Lower lobe of right lung (tissue), 2 donors: ENCODE results near the gene ABITRAM. TPM values are rescaled to one million over a fixed set of nuclear protein-coding genes. Genes with fewer than 3 reads are reported as not detected.

ENCODE experiments used
- ATAC-seq, 2 donors: fragments of 200-7000 bp; cut with Tn5 transposase; one replicate each; pipeline ENCODE4 v1.9.1; 2020 to 2022; ENCODE audit warnings: mild to moderate bottlenecking in 2 of 2, moderate library complexity in 2 of 2
- DNase-seq: peaks from one replicate; pipeline ENCODE4 v3.0.0-alpha.2; 2020
- H3K27ac ChIP-seq: fragments of 200-600 bp; one replicate; pipeline ENCODE4 v1.8.0; 2022
- H3K27me3 ChIP-seq: fragments of 200-600 bp; one replicate; pipeline ENCODE4 v1.8.0; 2022; ENCODE audit warnings: low read depth
- H3K36me3 ChIP-seq: fragments of 200-600 bp; one replicate; pipeline ENCODE4 v1.8.0; 2022; ENCODE audit warnings: mild to moderate bottlenecking
- H3K4me1 ChIP-seq: fragments of 200-600 bp; one replicate; pipeline ENCODE4 v1.8.0; 2022
- H3K4me3 ChIP-seq: fragments of 200-600 bp; one replicate; pipeline ENCODE4 v1.8.0; 2022; ENCODE audit warnings: mild to moderate bottlenecking
- H3K9me3 ChIP-seq: fragments of 200-600 bp; one replicate; pipeline ENCODE4 v1.8.0; 2022
- intact Hi-C: fragments of 100-400 bp; cut with DNase I; formaldehyde crosslinking; loops from one replicate; pipeline ENCODE4 v1.11.0; 2022
- total RNA-seq: library from RNA; stranded (reverse); fragmentation: NEBNext Ultra II Directional; extraction: Animal tissue kit (Norgen Biotek cat#: 25700); gene quantifications from one replicate; pipeline ENCODE4 v1.2.1, GENCODE V29; 2021
- TF ChIP-seq, protein P1 (sequence below): fragments of 200-600 bp; IDR thresholded peaks from one replicate; pipeline ENCODE4 v1.8.0; 2022; ENCODE audit warnings: antibody characterized with exemption, mild to moderate bottlenecking
- donor health status: DM: no; HTN: yes; CAD: no; lungs with severe emphysema.

Gene ABITRAM
- total RNA-seq, 1 donor from 2014 or later = 16.5 TPM

- no peak for ATAC-seq
Measured at GRCh38 chr9:108904161-108904560, 30.0 kb upstream of the ABITRAM start.

DNA sequence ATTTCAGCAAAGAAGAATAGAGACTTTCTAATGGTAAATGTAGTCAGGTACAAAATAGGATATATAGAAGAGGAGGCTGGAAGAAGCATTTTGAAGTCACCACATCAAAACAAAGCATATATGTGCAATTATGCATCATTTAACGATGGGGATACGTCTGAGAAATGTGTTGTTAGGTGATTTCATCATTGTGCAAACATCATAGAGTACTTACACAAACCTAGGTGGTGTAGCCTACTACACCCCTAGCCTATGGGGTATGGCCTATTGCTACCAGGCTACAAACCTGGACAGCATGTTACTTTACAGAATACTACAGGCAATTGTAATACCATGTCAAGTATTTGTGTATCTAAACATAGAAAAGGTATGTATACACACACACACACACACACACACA, 28.7 kb upstream of the ABITRAM start:
- H3K9me3 ChIP-seq = no peaks in the 10 kb centered on the region
- no peaks in the 10 kb centered on the region for H3K27me3 ChIP-seq
- intact Hi-C loops = no loop called here
- H3K4me3 ChIP-seq = no peak overlapping the region
- peaks cover 96% of the 10 kb centered on the region for H3K36me3 ChIP-seq
- no peak for DNase-seq
- H3K27ac ChIP-seq = no peak overlapping the region
- ATAC-seq = no peak
- TF ChIP-seq, protein P1, sequence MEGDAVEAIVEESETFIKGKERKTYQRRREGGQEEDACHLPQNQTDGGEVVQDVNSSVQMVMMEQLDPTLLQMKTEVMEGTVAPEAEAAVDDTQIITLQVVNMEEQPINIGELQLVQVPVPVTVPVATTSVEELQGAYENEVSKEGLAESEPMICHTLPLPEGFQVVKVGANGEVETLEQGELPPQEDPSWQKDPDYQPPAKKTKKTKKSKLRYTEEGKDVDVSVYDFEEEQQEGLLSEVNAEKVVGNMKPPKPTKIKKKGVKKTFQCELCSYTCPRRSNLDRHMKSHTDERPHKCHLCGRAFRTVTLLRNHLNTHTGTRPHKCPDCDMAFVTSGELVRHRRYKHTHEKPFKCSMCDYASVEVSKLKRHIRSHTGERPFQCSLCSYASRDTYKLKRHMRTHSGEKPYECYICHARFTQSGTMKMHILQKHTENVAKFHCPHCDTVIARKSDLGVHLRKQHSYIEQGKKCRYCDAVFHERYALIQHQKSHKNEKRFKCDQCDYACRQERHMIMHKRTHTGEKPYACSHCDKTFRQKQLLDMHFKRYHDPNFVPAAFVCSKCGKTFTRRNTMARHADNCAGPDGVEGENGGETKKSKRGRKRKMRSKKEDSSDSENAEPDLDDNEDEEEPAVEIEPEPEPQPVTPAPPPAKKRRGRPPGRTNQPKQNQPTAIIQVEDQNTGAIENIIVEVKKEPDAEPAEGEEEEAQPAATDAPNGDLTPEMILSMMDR = no peak
- H3K4me1 ChIP-seq = no peaks in the 10 kb centered on the region

More at GRCh38 chr9:108904161-108904560, 30.0 kb upstream of the ABITRAM start:
- Histone ChIP-seq H3K4me1 (no peaks in the 10 kb centered on the region), H3K36me3 (peaks cover 96% of the 10 kb centered on the region), H3K27ac (no peak overlapping the region), H3K4me3 (no peak overlapping the region), H3K27me3 (no peaks in the 10 kb centered on the region), H3K9me3 (no peaks in the 10 kb centered on the region)
- no peak for DNase-seq
- intact Hi-C loops = no loop called here
- TF ChIP-seq, protein P1 = no peak

DNA sequence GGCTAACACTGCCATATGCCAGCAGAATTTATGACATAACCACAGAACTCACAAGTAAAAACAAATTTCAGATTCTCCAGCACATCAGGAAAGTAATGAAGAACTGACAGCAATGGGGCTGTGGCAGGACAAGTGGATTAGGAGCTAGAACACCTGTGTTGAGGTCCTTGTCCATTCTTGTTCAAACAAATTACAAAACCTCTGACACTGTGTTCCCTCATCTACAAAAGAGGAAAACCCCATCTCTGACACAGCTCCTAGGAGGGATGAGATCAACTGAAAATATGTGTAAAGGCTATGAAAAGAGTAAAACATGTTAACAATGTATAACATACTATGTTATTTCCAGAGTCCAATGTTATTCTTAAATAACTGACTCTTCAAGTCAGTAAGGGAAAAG, 23.8 kb upstream of the ABITRAM start:
- peaks cover 89% of the 10 kb centered on the region for H3K36me3 ChIP-seq
- ATAC-seq = no peak

DNA sequence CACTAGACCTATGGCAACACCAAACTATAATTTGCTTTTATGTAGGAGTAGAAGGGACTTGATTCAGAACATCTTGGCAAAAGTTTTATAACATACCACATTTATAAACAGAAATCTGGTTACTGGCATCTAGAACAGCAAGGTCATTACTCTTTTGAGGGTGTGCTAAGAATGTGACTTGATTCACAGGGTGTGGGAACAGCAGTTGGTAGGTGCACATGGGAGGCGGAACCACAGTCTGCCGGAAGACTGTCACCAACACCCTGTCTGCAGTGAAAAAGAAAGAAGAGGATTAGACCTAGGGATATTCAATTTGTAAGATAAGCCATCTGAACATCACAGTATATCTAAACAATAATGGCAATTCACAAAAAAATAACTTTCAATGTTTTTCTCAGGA, 23.3 kb upstream of the ABITRAM start:
- Histone ChIP-seq H3K27ac (no peak overlapping the region), H3K4me3 (no peak overlapping the region), H3K27me3 (no peaks in the 10 kb centered on the region), H3K36me3 (peaks cover 89% of the 10 kb centered on the region), H3K9me3 (no peaks in the 10 kb centered on the region), H3K4me1 (no peaks in the 10 kb centered on the region)
- TF ChIP-seq, protein P1 = no peak
- DNase-seq (no peak), ATAC-seq (no peak)
- intact Hi-C loops = no loop called here

More for the DNA sequence above, 23.8 kb upstream of the ABITRAM start:
- no peaks in the 10 kb centered on the region for H3K9me3 ChIP-seq
- TF ChIP-seq, protein P1 = no peak
- no peaks in the 10 kb centered on the region for H3K4me1 ChIP-seq
- H3K27ac ChIP-seq = no peak overlapping the region
- H3K27me3 ChIP-seq = no peaks in the 10 kb centered on the region
- intact Hi-C loops = no loop called here
- H3K4me3 ChIP-seq = no peak overlapping the region
- DNase-seq = no peak

DNA sequence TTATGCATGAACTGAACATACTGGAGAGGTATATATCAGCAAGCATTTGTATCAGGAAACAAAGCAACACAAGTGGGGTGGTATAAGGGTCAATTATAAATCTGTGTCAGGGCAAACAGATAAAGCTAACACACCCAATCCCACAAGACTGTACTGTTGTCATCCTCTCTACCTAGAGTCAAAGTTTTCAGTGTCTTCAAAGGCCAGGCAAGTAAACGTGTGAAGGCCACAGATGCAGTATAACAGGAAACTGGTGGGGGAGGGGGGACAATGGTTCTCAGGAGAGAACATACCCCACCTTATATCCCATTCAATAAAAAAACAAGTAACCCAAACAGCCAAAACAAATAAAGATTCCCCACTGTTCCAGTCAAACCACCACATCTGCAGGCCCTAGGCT, 22.4 kb upstream of the ABITRAM start:
- peaks cover 89% of the 10 kb centered on the region for H3K36me3 ChIP-seq
- ATAC-seq = no peak

More for the DNA sequence above, 22.4 kb upstream of the ABITRAM start:
- H3K4me3 ChIP-seq = no peak overlapping the region
- no peak overlapping the region for H3K27ac ChIP-seq
- intact Hi-C loops = no loop called here
- H3K9me3 ChIP-seq = no peaks in the 10 kb centered on the region
- no peaks in the 10 kb centered on the region for H3K27me3 ChIP-seq
- TF ChIP-seq, protein P1 = no peak
- H3K4me1 ChIP-seq = no peaks in the 10 kb centered on the region
- no peak for DNase-seq
